Measurements from ENCODE around the gene UMODL1. TPM values are rescaled to one million over a fixed set of nuclear protein-coding genes. Genes with fewer than 3 reads are reported as not detected.

The UMODL1 gene
- total RNA-seq, 4 donors from 2014 or later, result not detected

DNA sequence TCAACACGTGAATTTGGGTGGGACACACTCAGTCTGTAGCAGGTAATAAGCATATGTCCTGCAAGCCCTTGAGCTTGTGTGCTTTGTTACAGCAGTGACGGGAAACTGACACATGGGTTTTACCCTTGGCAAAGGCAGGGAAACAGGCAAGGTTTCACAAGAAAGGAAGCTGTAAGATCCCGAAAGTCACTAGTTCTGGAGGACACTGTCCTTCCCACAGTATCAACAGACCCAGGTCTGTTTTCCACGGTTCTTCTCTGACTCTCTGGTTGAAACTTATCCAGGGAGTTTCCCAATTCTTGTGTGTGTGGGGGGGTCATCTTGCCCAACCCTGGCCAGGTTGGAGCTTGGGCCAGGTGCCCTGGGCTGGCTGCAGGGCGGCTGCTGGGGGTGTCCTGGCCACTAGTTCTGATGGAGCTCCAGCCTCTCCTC is 31.6 kb upstream of the UMODL1 start:
- peak in 1 of 2 donors; percentile 33 for DNase-seq (ENCODE audit: low spot score in 2 of 2)
- Histone ChIP-seq H3K27ac (no peak overlapping the region), H3K4me1 (peaks cover 0 to 9% (median 0%) of the 10 kb centered on the region in 4 donors), H3K4me3 (no peak overlapping the region), H3K36me3 (no peaks in the 10 kb centered on the region), H3K9me3 (no peaks in the 10 kb centered on the region), H3K27me3 (no peaks in the 10 kb centered on the region)
- 53 to 59% methylated on average over 5 of the region's 5 CpGs for WGBS, 2 donors
- TF ChIP-seq EP300 (IDR thresholded peaks at IDR 0.05), result peak in 1 of 2 donors; percentile 66
- TF ChIP-seq, protein P1, sequence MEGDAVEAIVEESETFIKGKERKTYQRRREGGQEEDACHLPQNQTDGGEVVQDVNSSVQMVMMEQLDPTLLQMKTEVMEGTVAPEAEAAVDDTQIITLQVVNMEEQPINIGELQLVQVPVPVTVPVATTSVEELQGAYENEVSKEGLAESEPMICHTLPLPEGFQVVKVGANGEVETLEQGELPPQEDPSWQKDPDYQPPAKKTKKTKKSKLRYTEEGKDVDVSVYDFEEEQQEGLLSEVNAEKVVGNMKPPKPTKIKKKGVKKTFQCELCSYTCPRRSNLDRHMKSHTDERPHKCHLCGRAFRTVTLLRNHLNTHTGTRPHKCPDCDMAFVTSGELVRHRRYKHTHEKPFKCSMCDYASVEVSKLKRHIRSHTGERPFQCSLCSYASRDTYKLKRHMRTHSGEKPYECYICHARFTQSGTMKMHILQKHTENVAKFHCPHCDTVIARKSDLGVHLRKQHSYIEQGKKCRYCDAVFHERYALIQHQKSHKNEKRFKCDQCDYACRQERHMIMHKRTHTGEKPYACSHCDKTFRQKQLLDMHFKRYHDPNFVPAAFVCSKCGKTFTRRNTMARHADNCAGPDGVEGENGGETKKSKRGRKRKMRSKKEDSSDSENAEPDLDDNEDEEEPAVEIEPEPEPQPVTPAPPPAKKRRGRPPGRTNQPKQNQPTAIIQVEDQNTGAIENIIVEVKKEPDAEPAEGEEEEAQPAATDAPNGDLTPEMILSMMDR (IDR thresholded peaks at IDR 0.05), result no peak

DNA sequence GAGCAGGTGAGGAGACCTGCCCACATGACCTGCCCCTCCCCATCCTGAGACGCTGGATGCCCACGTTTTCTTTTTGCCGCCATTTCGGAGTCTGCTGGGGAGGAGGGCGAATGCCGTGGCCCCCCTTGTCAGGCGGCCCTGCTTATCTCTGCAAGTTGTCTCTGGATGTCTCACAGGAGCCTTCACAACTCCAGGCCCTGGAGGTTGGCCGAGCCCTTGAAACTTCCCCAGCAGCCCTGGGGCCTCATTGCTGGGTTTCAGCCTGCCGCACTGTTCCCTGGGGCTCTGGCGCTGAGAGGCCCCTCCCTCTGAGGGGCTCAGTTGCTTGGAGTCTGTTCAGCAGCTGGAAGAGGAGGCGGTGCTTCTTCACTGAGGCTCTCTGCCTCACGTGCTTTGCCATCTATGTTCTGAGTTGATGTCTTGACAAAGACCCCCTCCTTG is 31.2 kb upstream of the UMODL1 start:
- DNase-seq (ENCODE audit: low spot score in 2 of 2), result no peak
- Histone ChIP-seq H3K4me1 (peaks cover 0 to 9% (median 0%) of the 10 kb centered on the region in 4 donors), H3K27me3 (no peaks in the 10 kb centered on the region), H3K4me3 (no peak overlapping the region), H3K9me3 (no peaks in the 10 kb centered on the region), H3K36me3 (no peaks in the 10 kb centered on the region), H3K27ac (no peak overlapping the region)
- 52 to 59% methylated on average over 9 to 12 of the region's 12 CpGs for WGBS, 2 donors
- TF ChIP-seq, protein P1 (IDR thresholded peaks at IDR 0.05), result no peak
- TF ChIP-seq POLR2A (IDR thresholded peaks at IDR 0.05) (no peak), EP300 (IDR thresholded peaks at IDR 0.05) (no peak)

DNA sequence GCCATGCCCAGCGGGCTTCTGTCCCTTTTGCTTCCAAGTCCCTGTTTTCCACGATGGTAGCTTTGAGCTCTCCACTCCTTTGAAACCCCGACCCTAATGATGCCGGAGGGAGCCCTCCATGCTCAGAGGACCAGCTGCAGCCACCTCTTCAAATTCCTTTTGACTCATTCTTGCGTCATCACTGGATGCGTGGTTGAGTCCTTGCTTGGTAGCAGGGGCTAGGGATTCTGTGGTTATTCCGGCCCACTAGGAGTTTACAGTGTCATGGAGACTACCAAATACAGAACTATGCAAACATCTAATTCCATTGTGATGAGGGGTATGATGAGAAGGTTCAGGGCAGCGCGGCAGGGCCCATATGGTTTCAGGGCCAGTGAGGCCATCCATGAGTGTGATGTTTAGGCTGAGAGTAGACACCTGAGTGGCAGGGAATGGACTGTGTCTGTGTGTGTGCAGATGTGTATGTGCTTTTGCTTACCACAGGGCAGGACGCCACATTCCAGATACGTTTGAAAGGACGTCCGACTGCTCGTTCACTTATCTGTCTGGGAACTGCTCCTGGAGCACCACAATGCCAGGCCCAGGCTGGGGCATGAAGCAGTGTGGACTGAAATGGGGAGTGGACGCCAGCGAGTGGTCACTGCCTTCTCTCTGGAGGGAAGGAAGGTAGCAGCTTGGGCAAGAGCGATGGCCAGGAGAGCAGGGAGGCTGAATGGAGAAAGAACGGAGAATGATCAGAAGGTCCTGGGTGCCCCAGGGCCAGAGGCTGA is 30.5 kb upstream of the UMODL1 start:
- DNase-seq (ENCODE audit: low spot score in 2 of 2), result no peak
- no peaks in the 10 kb centered on the region for H3K9me3 ChIP-seq
- H3K27ac ChIP-seq, result no peak overlapping the region
- TF ChIP-seq EP300 (IDR thresholded peaks at IDR 0.05), result no peak
- TF ChIP-seq, protein P1 (IDR thresholded peaks at IDR 0.05), result no peak
- TF ChIP-seq POLR2A (IDR thresholded peaks at IDR 0.05), result no peak
- H3K4me1 ChIP-seq, result peaks cover 0 to 9% (median 0%) of the 10 kb centered on the region in 4 donors
- H3K36me3 ChIP-seq, result no peaks in the 10 kb centered on the region
- 74 to 78% methylated on average over 18 of the region's 18 CpGs for WGBS, 2 donors
- H3K4me3 ChIP-seq, result no peak overlapping the region
- no peaks in the 10 kb centered on the region for H3K27me3 ChIP-seq

DNA sequence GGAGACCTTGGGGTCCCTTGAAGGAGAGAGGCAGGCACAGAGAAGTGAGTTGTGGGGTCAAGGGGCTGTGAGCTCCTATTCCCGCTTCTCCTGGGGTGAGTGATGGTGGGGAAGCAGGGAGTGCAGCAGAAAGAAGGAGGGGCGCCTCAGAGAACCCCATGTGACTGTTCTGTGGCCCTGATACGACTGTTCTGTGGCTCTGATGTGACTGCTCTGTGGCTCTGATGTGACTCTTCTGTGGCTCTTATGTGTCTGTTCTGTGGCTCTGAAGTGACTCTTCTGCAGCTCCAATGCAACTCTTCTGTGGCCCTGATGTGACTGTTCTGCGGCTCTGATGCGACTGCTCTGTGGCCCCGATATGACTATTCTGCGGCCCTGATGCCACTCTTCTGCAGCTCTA is 29.9 kb upstream of the UMODL1 start:
- DNase-seq (ENCODE audit: low spot score in 2 of 2), result no peak
- Histone ChIP-seq H3K27ac (no peak overlapping the region), H3K4me3 (no peak overlapping the region), H3K9me3 (no peaks in the 10 kb centered on the region), H3K27me3 (no peaks in the 10 kb centered on the region), H3K36me3 (no peaks in the 10 kb centered on the region), H3K4me1 (peaks cover 0 to 9% (median 0%) of the 10 kb centered on the region in 4 donors)
- TF ChIP-seq POLR2A (IDR thresholded peaks at IDR 0.05) (no peak), EP300 (IDR thresholded peaks at IDR 0.05) (no peak)
- TF ChIP-seq, protein P1 (IDR thresholded peaks at IDR 0.05), result no peak
- WGBS, 2 donors, result 89 to 96% methylated on average over 7 of the region's 7 CpGs

DNA sequence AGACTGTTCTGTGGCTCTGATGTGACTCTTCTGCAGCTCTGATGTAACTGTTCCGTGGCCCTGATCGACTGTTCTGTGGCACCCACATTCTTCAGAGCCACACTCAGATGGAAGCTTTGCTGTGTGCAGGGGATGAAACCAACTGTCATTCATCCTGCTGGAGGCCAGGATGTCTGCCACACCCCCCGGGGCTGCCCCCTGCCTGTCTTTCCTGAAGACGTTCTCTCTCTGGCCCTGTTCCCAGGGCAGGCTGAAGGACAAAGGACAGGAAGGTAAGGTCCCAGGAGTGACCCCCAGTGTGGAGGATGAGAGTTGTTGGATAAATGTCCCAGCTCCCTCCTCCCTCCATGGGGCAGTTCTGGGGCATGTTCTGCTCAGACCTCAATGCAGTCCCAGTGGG is 29.4 kb upstream of the UMODL1 start:
- Histone ChIP-seq H3K36me3 (no peaks in the 10 kb centered on the region), H3K4me3 (no peak overlapping the region), H3K4me1 (peaks cover 0 to 9% (median 0%) of the 10 kb centered on the region in 4 donors), H3K27me3 (no peaks in the 10 kb centered on the region), H3K27ac (no peak overlapping the region), H3K9me3 (no peaks in the 10 kb centered on the region)
- TF ChIP-seq EP300 (IDR thresholded peaks at IDR 0.05), result no peak
- WGBS, 2 donors, result 55 to 58% methylated on average over 4 of the region's 4 CpGs
- no peak for DNase-seq (ENCODE audit: low spot score in 2 of 2)

Data from tibial nerve (tissue), 4 donors.